Liver (tissue), 9 donors: Measurements from ENCODE around the gene ATP5PF. TPM values are rescaled to one million over a fixed set of nuclear protein-coding genes. Genes with fewer than 3 reads are reported as not detected.

Experiments
- DNase-seq: peaks from one replicate; pipeline ENCODE4 v3.0.0-alpha.2; 2017; ENCODE audit warnings: low spot score
- H3K27ac ChIP-seq, 2 donors: one replicate each; pipeline ENCODE4 v1.7.0; 2013; ENCODE audit warnings: inconsistent platforms in 2 of 2, low read length in 2 of 2, control low read depth in 1 of 2, low read depth in 1 of 2, mild to moderate bottlenecking in 1 of 2
- H3K27me3 ChIP-seq, 4 donors: one replicate each; pipeline versions ENCODE4 v1.6.1 to v1.7.0; 2013; ENCODE audit warnings: low read length in 3 of 4, inconsistent platforms in 1 of 4, mild to moderate bottlenecking in 1 of 4, moderate library complexity in 1 of 4; ENCODE audit not compliant: control insufficient read depth in 4 of 4, insufficient read depth in 4 of 4
- H3K36me3 ChIP-seq, 4 donors: one replicate each; pipeline versions ENCODE4 v1.6.1 to v1.7.0; 2013; ENCODE audit warnings: low read length in 3 of 4, mild to moderate bottlenecking in 3 of 4, low read depth in 1 of 4, moderate library complexity in 1 of 4; ENCODE audit not compliant: control insufficient read depth in 4 of 4, insufficient read depth in 3 of 4
- H3K4me1 ChIP-seq, 4 donors: one replicate each; pipeline versions ENCODE4 v1.6.1 to v1.7.0; 2013; ENCODE audit warnings: low read length in 3 of 4, mild to moderate bottlenecking in 3 of 4, moderate library complexity in 1 of 4; ENCODE audit not compliant: control insufficient read depth in 4 of 4, insufficient read depth in 4 of 4
- H3K4me3 ChIP-seq, 3 donors: one replicate each; pipeline versions ENCODE4 v1.6.1 to v1.7.0; 2013; ENCODE audit warnings: low read length in 3 of 3, control low read depth in 1 of 3, low read depth in 1 of 3, mild to moderate bottlenecking in 1 of 3
- H3K9ac ChIP-seq, 2 donors: one replicate each; pipeline ENCODE4 v1.7.0; 2013; ENCODE audit warnings: low read length in 2 of 2, mild to moderate bottlenecking in 2 of 2, moderate library complexity in 2 of 2, control low read depth in 1 of 2, low read depth in 1 of 2
- H3K9me3 ChIP-seq, 4 donors: one replicate each; pipeline versions ENCODE4 v1.6.1 to v1.7.0; 2013; ENCODE audit warnings: low read length in 3 of 4; ENCODE audit not compliant: control insufficient read depth in 4 of 4
- EGR1 ChIP-seq, 2 donors: IDR thresholded peaks; 2 replicates each; pipeline ENCODE4 v1.6.1; 2016 to 2018; ENCODE audit warnings: antibody characterized with exemption in 2 of 2, low read depth in 2 of 2
- FOXA1 ChIP-seq: IDR thresholded peaks from 2 replicates; pipeline ENCODE4 v1.6.1; 2016; ENCODE audit warnings: antibody characterized with exemption
- FOXA2 ChIP-seq: IDR thresholded peaks from 2 replicates; pipeline ENCODE4 v1.6.1; 2016; ENCODE audit warnings: antibody characterized with exemption
- GABPA ChIP-seq, 2 donors: IDR thresholded peaks in 1 of 2; conservative IDR thresholded peaks in 1 of 2; 2 replicates each; pipeline ENCODE4 v1.6.1; 2016; ENCODE audit warnings: antibody characterized with exemption in 2 of 2, mild to moderate bottlenecking in 1 of 2, moderate library complexity in 1 of 2
- HNF4A ChIP-seq, 2 donors: conservative IDR thresholded peaks; 2 replicates each; pipeline ENCODE4 v1.6.1; 2016; ENCODE audit warnings: antibody characterized with exemption in 2 of 2, mild to moderate bottlenecking in 2 of 2
- HNF4G ChIP-seq: IDR thresholded peaks from 2 replicates; pipeline ENCODE4 v1.6.1; 2016; ENCODE audit warnings: antibody characterized with exemption
- JUND ChIP-seq, 2 donors: IDR thresholded peaks; 2 replicates each; pipeline ENCODE4 v1.6.1; 2016; ENCODE audit warnings: antibody characterized with exemption in 2 of 2
- MAX ChIP-seq: IDR thresholded peaks from 2 replicates; pipeline ENCODE4 v1.6.1; 2016; ENCODE audit warnings: antibody characterized with exemption
- SP1 ChIP-seq: IDR thresholded peaks from 2 replicates; pipeline ENCODE4 v1.6.1; 2018; ENCODE audit warnings: antibody characterized with exemption, mild to moderate bottlenecking
- TAF1 ChIP-seq: conservative IDR thresholded peaks from 2 replicates; pipeline ENCODE4 v1.6.1; 2016; ENCODE audit warnings: antibody characterized with exemption, mild to moderate bottlenecking
- YY1 ChIP-seq: IDR thresholded peaks from 2 replicates; pipeline ENCODE4 v1.6.1; 2016; ENCODE audit warnings: antibody characterized with exemption, mild to moderate bottlenecking
- ZBTB33 ChIP-seq: IDR thresholded peaks from 2 replicates; pipeline ENCODE4 v1.6.1; 2016; ENCODE audit warnings: antibody characterized with exemption
- WGBS: extraction: QIAGEN DNeasy Blood & Tissue Kit; methylation state at CpG from one replicate; pipeline ENCODE4 v1.1.7; 2013; 5-methylcytosine and 5-hydroxymethylcytosine counted together
- polyA plus RNA-seq, 2 donors: library from polyadenylated mRNA; stranded (reverse) in 1 of 2; unstranded in 1 of 2; fragments of 200-250 nt in 1 of 2; fragments of >200 nt in 1 of 2; fragmentation: Nextera tagmentation in 1 of 2; extraction: Ambion mirVana in 1 of 2; gene quantifications; one replicate each; pipeline versions ENCODE4 v1.2.1 to v1.2.3, GENCODE V29; 2013 to 2015
- total RNA-seq, 2 donors: library from RNA; depleted of rRNA; stranded (reverse); fragments of >200 nt; gene quantifications; one replicate each; pipeline ENCODE4 v1.2.3, GENCODE V29; 2014
- TF ChIP-seq, protein P1 (sequence below): IDR thresholded peaks from 2 replicates; pipeline ENCODE4 v1.6.1; 2016; ENCODE audit warnings: antibody characterized with exemption
- TF ChIP-seq, protein P2 (sequence below): IDR thresholded peaks from 2 replicates; pipeline ENCODE4 v1.6.1; 2016; ENCODE audit warnings: antibody characterized with exemption, mild to moderate bottlenecking
- donor health status: healthy.
- donor health status: healthy.
- donor health status: healthy.
- donor health status: healthy.
- donor health status: healthy.

Gene ATP5PF
- total and polyA plus RNA-seq, 4 donors: 77.2 to 637 (median 209) TPM

DNA sequence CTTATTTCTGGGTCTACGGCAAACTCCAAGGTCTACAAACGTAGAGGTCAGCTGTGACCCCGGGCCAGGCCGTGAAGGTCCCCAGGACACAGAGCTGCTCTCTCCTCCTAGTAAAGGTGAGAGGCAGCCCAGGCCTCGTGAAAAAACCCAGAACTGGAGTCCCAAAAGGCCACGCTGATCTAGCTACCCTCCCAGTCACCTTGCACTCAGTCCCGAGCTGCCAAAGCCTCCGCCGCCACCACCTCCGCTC is 125 bp downstream of the ATP5PF start (continued):
- TF ChIP-seq ZBTB33 (no peak), GABPA (IDR thresholded peaks at IDR 0.05 in 1 of 2, conservative IDR thresholded peaks at IDR 0.05 in 1 of 2) (no peak), FOXA1 (no peak), SP1 (no peak), HNF4G (no peak), TAF1 (no peak), FOXA2 (no peak)
- TF ChIP-seq, protein P1, sequence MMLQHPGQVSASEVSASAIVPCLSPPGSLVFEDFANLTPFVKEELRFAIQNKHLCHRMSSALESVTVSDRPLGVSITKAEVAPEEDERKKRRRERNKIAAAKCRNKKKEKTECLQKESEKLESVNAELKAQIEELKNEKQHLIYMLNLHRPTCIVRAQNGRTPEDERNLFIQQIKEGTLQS: no peak

GRCh38 chr21:25733859-25734653 is 648 bp downstream of the ATP5PF start:
- Histone ChIP-seq H3K9ac (peak overlapping the region; percentile 67 to 97), H3K9me3 (no peaks in the 10 kb centered on the region), H3K27me3 (no peaks in the 10 kb centered on the region), H3K4me3 (peak overlapping the region; percentile 71 to 88 (median 78)), H3K4me1 (peaks cover 8 to 42% (median 34%) of the 10 kb centered on the region in 4 donors), H3K36me3 (peaks cover 1 to 6% (median 4%) of the 10 kb centered on the region in 4 donors), H3K27ac (peak overlapping the region; percentile 88 to 98)
- 2% methylated on average over 30 of the region's 30 CpGs for WGBS
- DNase-seq: peak; percentile 40
- TF ChIP-seq, protein P1: peak; percentile 34
- TF ChIP-seq TAF1 (no peak), MAX (no peak), HNF4G (no peak), YY1 (no peak), FOXA2 (no peak), JUND (IDR thresholded peaks at IDR 0.05) (no peak), HNF4A (conservative IDR thresholded peaks at IDR 0.05) (peak; percentile 36 to 53), FOXA1 (no peak), SP1 (no peak), EGR1 (IDR thresholded peaks at IDR 0.05; ENCODE audit: low read depth in 2 of 2) (no peak)
- TF ChIP-seq, protein P2, sequence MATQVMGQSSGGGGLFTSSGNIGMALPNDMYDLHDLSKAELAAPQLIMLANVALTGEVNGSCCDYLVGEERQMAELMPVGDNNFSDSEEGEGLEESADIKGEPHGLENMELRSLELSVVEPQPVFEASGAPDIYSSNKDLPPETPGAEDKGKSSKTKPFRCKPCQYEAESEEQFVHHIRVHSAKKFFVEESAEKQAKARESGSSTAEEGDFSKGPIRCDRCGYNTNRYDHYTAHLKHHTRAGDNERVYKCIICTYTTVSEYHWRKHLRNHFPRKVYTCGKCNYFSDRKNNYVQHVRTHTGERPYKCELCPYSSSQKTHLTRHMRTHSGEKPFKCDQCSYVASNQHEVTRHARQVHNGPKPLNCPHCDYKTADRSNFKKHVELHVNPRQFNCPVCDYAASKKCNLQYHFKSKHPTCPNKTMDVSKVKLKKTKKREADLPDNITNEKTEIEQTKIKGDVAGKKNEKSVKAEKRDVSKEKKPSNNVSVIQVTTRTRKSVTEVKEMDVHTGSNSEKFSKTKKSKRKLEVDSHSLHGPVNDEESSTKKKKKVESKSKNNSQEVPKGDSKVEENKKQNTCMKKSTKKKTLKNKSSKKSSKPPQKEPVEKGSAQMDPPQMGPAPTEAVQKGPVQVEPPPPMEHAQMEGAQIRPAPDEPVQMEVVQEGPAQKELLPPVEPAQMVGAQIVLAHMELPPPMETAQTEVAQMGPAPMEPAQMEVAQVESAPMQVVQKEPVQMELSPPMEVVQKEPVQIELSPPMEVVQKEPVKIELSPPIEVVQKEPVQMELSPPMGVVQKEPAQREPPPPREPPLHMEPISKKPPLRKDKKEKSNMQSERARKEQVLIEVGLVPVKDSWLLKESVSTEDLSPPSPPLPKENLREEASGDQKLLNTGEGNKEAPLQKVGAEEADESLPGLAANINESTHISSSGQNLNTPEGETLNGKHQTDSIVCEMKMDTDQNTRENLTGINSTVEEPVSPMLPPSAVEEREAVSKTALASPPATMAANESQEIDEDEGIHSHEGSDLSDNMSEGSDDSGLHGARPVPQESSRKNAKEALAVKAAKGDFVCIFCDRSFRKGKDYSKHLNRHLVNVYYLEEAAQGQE: no peak
